HAP-1 (cell line): ENCODE measurements around the gene UGDH.

ENCODE experiments used
- DNase-seq, 2 experiments: peaks; one replicate each; pipeline ENCODE4 v3.0.0-alpha.2; 2016 to 2020; ENCODE audit warnings: low spot score in 2 of 2
- H3K27me3 ChIP-seq: fragments of 250-450 bp; sonication (Bioruptor Pico); 2 replicates; pipeline ENCODE4 v1.5.1; 2020; ENCODE audit warnings: low read depth, mild to moderate bottlenecking, moderate library complexity
- H3K36me3 ChIP-seq: fragments of 250-450 bp; sonication (Bioruptor Pico); replicated peaks from 2 replicates; pipeline ENCODE4 v1.5.1; 2020; ENCODE audit warnings: mild to moderate bottlenecking
- H3K4me1 ChIP-seq: fragments of 250-450 bp; sonication (Bioruptor Pico); 2 replicates; pipeline ENCODE4 v1.5.1; 2020; ENCODE audit warnings: mild to moderate bottlenecking
- H3K4me3 ChIP-seq: fragments of 250-450 bp; sonication (Bioruptor Pico); 2 replicates; pipeline ENCODE4 v1.5.1; 2020; ENCODE audit warnings: mild to moderate bottlenecking, moderate library complexity
- H3K9me3 ChIP-seq: fragments of 250-450 bp; sonication (Bioruptor Pico); 2 replicates; pipeline ENCODE4 v1.5.1; 2020; ENCODE audit warnings: mild to moderate bottlenecking, moderate library complexity
- in situ Hi-C: fragments of 300-500 bp; cut with MboI; formaldehyde crosslinking; loops from 3 replicates; pipeline ENCODE4 v1.14.3; 2020; ENCODE audit warnings: low sequenced_read_pairs, inconsistent platforms, mixed read lengths

Gene UGDH

DNA sequence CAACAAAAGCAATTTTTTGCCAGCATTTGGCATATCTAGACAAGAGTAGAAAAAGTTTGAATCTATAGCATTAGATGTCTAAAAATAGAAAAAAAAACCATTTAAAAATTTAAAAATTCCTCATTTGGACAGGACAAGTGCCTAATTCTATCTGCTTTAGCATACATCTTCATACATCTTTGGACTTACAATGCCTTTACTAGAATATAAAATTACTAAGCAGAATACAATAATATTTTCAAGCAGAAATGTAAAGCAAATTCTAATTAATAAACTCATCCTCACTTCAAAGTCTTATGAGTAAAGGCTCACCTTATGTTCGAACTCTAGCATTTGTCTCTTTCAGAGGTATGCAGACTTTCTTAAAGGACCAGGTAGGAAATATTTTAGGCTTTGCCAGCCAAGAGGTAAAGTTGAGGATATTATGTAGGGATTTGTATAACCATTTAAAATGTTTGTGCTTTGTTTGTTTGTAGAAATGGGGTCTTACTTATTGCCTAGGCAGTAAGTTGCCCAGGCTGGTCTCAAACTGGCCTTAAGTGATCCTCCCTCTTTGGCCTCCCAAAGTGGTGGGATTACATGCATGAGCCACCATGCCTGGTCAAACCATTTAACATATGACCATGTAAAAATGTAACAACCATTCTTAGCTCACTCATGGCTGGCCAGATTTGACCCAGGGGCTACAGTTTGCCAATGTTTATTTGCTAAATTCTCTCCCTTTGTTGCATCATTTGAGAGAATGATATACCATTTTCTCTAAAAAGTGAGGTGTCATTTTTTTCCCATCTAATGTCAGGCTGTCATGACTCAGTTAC, 29.1 kb downstream of the UGDH start:
- in situ Hi-C loops, result no loop called here
- Histone ChIP-seq H3K4me3 (no peak overlapping the region), H3K27me3 (no peaks in the 10 kb centered on the region), H3K9me3 (no peaks in the 10 kb centered on the region), H3K36me3 (peaks cover 33% of the 10 kb centered on the region), H3K4me1 (no peaks in the 10 kb centered on the region)
- no peak for DNase-seq

DNA sequence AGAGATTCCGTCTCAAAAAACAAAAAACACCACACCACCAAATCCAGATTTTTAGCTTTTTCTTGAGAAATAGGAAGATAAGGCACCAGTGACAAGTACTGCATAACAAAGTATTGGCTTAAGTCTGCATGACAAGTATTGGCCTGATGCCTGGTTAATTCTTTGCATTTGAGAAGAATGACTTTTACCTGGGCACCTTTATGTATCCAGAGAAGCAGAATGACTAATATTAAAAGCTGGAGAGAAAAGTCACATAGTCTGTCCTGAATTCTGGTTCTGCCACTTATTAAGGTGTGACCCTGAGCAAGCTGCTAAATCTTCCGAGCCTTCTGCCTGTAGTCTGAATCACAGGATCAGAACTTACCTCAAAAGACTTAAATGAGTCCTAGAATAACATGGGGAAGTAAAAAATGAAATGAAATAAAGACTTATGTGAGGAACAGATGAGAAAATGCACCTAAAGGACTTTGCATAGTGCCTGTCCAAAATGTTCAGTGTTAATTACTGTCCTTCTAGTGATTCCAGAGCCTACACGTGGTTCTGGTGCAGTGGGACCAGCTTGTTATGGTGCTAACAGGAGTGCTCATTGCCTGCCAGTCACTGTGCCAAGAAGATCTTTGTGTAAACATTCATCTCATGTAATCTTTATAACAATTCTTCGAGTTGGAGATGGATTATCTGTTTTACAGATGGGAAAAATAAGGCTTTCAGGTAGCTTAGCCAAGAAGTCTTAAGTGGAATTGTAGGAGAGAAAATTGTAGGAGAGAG, 31.6 kb downstream of the UGDH start:
- no peaks in the 10 kb centered on the region for H3K4me1 ChIP-seq
- H3K27me3 ChIP-seq, result no peaks in the 10 kb centered on the region
- in situ Hi-C loops, result no loop called here
- peaks cover 16% of the 10 kb centered on the region for H3K36me3 ChIP-seq
- no peak for DNase-seq
- no peaks in the 10 kb centered on the region for H3K9me3 ChIP-seq
- H3K4me3 ChIP-seq, result no peak overlapping the region

DNA sequence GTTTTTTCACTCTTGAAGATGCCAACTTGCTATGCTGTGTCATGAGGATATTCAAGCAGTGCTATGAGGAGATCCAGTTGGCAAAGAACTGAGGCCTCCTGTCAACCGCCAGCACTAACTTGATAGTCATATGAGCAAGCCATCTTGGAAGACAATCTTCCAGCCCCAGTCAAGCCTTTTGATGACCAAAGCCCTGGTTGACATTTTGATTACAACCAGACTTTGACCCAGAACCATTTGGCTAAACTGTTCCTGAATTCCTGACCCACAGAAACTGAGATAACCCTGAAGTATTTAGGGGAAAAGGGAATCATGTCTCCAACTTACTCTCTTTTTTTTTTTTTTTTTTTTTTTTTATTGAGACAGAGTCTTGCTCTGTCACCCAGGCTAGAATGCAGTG, 32.9 kb downstream of the UGDH start:
- Histone ChIP-seq H3K9me3 (no peaks in the 10 kb centered on the region), H3K4me1 (no peaks in the 10 kb centered on the region), H3K27me3 (no peaks in the 10 kb centered on the region), H3K4me3 (no peak overlapping the region), H3K36me3 (peaks cover 9% of the 10 kb centered on the region)
- no peak for DNase-seq
- in situ Hi-C loops, result no loop called here

DNA sequence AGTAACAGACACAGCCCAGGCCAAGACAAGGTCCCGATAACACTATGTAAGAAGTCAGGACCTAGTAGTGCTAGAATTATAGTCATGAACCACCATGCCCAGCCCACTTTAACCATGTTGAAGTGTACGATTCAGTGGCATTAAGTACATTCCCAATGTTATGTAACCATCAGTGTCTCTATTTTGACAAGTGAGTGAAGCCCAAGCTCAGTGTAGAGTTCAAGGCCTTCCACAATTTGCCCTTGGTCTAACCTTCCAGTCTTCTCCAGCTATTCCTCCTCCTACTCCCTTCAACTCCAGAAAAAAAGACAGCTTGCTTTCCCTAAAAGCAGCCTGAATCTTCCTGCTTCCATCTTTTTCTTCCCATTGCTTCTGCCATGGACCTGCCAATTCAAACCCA, 36.9 kb downstream of the UGDH start:
- H3K9me3 ChIP-seq, result no peaks in the 10 kb centered on the region
- no peak for DNase-seq
- no peaks in the 10 kb centered on the region for H3K36me3 ChIP-seq
- H3K27me3 ChIP-seq, result no peaks in the 10 kb centered on the region
- no peak overlapping the region for H3K4me3 ChIP-seq
- H3K4me1 ChIP-seq, result no peaks in the 10 kb centered on the region
- in situ Hi-C loops, result no loop called here

DNA sequence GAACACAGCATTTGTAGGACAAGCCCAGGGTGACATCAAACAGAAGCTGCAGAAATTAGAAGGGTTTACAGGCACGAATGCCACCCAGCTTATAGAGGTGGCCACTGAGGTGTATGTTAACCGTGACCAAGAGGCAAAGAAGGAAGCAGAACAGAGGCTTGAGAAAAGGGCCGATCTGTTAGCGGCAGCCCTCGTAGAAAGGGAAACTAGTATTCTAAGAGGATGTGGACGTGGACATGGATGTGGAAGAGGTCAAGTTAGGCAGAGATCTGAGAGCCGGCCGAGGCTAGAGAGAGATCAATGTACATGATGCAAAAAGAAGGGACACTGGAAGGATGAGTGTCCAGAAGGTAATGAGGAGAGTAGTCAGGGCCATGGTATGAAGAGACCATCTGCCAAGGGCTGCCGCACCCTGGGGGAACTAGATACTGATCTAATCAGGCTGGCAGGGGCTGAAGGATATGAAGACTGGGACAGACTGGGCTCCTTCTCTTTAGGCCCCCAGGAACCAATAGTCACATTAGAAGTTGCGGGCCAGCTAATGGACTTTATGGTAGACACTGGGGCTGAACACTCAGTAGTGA, 40.9 kb downstream of the UGDH start:
- Histone ChIP-seq H3K9me3 (no peaks in the 10 kb centered on the region), H3K4me3 (no peak overlapping the region), H3K27me3 (no peaks in the 10 kb centered on the region), H3K4me1 (no peaks in the 10 kb centered on the region), H3K36me3 (no peaks in the 10 kb centered on the region)
- in situ Hi-C loops, result no loop called here
- no peak for DNase-seq

DNA sequence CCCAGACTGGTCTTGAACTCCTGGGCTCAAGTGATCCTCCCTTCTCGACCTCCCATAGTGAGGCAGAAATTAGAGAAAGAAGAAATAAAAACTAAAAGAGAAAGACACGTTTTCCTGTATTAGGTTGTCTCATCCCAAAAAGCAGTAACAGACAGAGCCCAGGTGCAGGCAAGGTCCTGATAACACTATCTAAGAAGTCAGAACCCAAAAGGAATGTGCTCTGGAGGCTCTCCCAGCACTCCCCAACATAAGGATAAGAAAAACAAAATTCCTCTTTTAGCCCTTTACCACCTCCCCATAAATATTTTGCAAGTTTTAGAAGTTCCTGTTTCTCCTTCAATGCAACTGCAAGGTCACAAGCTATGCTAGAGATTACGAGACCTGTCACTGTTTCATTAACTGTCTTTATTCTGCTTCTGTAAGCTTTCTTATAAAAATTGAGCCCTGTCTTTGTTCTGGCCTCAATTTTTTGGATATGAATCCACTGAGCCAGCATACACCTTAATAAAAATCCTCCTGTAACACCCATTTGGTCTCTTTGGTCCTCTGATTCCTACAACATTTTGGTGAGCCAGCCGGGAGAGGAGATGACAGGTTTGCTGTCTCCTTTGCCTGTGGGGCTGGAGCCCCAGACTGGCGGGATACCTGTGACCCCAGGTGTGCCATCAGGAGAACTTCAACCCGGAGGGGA, 42.5 kb downstream of the UGDH start:
- DNase-seq, result no peak
- Histone ChIP-seq H3K9me3 (no peaks in the 10 kb centered on the region), H3K4me3 (no peak overlapping the region), H3K27me3 (no peaks in the 10 kb centered on the region), H3K36me3 (no peaks in the 10 kb centered on the region), H3K4me1 (no peaks in the 10 kb centered on the region)
- in situ Hi-C loops, result no loop called here

DNA sequence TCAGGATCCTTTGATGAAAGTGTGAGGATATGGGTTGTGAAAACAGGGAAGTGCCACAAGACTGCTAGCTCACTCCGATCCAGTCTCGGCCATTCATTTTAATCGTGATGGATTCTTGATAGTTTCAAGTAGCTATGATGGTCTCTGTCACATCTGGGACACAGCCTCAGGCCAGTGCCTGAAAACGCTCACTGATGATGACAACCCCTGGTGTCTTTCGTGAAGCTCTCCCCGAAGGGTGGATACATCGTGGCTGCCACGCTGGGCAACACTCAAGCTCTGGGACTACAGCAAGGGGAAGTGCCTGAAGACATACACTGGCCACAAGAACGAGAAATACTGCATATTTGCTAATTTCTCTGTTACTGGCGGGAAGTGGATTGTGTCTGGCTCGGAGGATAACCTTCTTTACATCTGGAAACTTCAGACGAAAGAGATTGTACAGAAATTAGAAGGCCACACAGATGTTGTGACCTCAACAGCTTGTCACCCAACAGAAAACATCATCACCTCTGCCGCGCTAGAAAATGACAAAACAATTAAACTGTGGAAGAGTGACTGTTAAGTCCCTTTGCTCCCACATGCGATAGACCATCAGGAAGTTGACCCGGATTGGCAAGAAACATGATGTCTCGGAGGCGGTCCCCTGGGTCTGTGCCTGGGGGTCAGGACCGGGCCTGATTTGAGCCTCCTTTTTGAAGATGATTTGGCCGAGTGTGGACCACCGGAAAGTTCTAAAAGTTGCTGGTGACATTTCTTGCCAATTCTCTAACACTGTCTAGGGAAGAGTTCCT, 46.1 kb downstream of the UGDH start:
- Histone ChIP-seq H3K4me3 (no peak overlapping the region), H3K9me3 (no peaks in the 10 kb centered on the region)
- in situ Hi-C loops, result no loop called here

DNA sequence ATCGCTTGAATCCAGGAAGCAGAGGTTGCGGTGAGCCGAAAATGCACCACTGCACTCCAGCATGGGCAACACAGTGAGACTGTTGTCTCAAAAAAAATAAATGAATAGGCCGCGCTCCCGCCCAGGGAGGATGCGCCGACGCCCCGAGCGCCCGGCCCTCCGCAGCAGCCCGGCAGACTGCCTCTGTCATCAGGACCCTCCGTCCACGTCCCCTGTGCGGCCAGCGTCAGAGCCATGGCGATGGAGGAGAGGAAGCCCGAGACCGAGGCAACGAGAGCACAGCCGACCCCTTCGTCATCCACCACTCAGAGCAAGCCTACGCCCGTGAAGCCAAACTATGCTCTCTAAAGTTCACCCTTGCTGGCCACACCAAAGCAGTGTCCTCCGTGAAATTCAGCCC, 47.0 kb downstream of the UGDH start:
- in situ Hi-C loops, result no loop called here
- no peaks in the 10 kb centered on the region for H3K27me3 ChIP-seq
- DNase-seq, result no peak
- H3K4me1 ChIP-seq, result no peaks in the 10 kb centered on the region
- no peaks in the 10 kb centered on the region for H3K9me3 ChIP-seq
- peaks cover 16% of the 10 kb centered on the region for H3K36me3 ChIP-seq
- no peak overlapping the region for H3K4me3 ChIP-seq

More for the DNA sequence above, 46.1 kb downstream of the UGDH start:
- no peak for DNase-seq
- no peaks in the 10 kb centered on the region for H3K27me3 ChIP-seq
- no peaks in the 10 kb centered on the region for H3K4me1 ChIP-seq
- H3K36me3 ChIP-seq, result peaks cover 16% of the 10 kb centered on the region

DNA sequence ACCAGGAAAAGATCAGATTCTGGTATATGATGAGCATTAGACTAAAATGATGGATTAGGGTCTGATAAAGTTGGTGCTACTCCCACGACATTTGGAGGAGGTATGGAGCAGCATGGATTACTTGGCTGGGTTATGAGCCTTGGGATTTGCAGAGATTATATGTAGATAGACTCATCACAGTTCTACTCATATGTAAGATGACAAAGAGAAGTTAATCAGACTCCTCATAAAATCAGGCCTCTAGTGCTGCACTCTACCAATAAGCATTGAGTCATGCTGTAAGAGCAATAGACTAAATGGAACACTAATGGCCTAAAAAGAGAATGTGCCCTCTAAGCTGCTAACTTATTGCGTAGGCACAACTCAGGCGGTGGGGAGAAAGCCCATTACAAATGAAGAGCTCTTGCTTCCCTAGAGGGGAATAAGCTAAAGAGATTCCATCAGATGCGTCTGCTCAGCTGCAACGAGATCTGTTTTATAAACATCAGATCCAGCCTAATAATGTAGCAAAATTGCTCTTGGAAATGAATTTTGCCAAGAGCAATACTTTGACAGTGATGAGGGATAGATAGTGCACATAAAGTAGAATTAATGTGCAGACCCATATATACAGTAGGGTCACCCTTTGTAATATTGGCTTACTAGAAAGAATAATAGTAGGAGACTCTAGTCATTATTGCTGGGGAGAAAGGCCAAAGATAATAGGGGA, 50.9 kb downstream of the UGDH start:
- peaks cover 7% of the 10 kb centered on the region for H3K4me1 ChIP-seq
- no peaks in the 10 kb centered on the region for H3K9me3 ChIP-seq
- in situ Hi-C loops, result no loop called here
- no peaks in the 10 kb centered on the region for H3K27me3 ChIP-seq
- no peak overlapping the region for H3K4me3 ChIP-seq
- DNase-seq, result no peak
- H3K36me3 ChIP-seq, result peaks cover 43% of the 10 kb centered on the region

DNA sequence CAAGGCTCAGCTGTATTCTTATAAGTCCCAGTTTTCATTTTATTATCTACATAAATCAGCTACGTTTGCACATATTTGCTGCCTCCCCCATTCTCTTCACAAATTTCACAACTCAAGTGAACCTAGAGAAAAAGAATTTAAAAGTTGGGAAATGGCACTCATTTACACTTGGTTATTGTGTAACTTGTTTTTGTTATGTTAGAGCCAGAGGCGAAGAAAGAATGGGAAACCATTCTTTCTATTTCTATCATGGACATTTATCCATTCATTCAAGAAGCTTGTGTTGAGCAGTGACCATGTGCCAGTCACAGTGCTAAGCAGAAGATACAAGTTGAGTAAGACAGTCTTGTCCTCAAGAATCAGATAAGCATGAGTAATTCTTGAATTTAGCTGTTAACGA, 54.8 kb downstream of the UGDH start:
- Histone ChIP-seq H3K9me3 (no peaks in the 10 kb centered on the region; the same call in 1 of the 2 replicates), H3K4me3 (no peak overlapping the region), H3K27me3 (no peaks in the 10 kb centered on the region), H3K36me3 (peaks cover 67% of the 10 kb centered on the region), H3K4me1 (peaks cover 10% of the 10 kb centered on the region)
- in situ Hi-C loops, result loop anchor here (25.0 kb wide), 1 partner anchor 840 kb away; no protein-coding TSS in a partner anchor
- DNase-seq, result no peak

DNA sequence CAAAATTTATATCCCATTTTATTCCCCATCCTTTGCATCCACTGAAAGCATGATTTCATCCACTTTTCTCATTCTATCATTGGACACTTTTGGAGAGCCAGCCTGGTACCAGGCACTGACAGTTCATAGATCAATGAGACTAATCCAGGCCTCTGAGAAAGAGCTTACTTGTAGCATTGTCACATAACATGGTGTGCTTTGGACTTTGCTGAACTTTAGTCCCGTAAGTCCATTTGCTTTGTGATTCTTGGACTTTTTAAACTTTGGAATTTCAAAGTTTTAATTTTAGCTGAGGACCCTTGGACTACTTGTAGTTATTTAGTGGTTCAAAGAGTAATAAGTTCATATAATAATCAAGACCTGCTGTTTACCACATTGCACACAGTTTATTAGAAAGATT, 56.8 kb downstream of the UGDH start:
- peaks cover 10% of the 10 kb centered on the region for H3K4me1 ChIP-seq
- DNase-seq, result no peak
- H3K4me3 ChIP-seq, result no peak overlapping the region
- in situ Hi-C loops, result loop anchor here (25.0 kb wide), 1 partner anchor 842 kb away; no protein-coding TSS in a partner anchor
- H3K27me3 ChIP-seq, result no peaks in the 10 kb centered on the region
- H3K9me3 ChIP-seq, result no peaks in the 10 kb centered on the region; the same call in 1 of the 2 replicates
- H3K36me3 ChIP-seq, result peaks cover 67% of the 10 kb centered on the region

DNA sequence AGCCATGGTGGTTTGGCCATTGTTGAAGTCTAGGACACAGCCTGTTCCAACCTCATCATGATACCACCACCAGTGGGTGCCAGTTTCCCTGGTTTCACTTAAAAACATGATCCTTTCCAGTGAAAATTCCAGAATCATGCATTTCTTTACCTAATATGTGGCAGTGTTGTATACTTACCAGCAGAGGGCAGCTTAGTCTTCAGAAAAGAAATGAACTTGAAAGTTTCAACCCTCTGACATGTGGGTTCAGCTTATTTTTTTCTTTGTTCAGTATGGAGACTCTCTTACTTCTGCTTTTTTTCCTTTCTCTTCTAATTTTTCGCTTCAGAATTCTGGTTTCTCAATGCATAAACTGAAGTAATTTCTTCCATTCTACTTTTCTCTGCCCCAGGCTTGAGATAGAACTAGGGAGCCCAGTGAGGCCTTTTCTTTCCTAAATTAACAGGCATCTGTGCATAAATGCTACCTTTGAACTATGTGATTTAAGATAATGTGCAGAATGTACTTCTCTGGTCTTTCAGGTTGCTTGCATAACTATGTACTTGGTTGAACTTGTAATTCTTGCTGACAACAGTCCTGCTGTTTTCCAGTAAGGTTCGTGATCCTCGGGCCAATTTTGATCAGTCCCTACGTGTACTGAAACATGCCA, 57.7 kb downstream of the UGDH start:
- in situ Hi-C loops, result loop anchor here (10.0 to 25.0 kb wide), 2 partner anchors 505 to 843 kb away; partner anchors contain the start of gene PDS5A
- H3K4me1 ChIP-seq, result peaks cover 10% of the 10 kb centered on the region
- no peak overlapping the region for H3K4me3 ChIP-seq
- H3K9me3 ChIP-seq, result no peaks in the 10 kb centered on the region; the same call in 1 of the 2 replicates
- peaks cover 71% of the 10 kb centered on the region for H3K36me3 ChIP-seq
- peak; percentile 70 to 86 for DNase-seq
- H3K27me3 ChIP-seq, result no peaks in the 10 kb centered on the region
